Astrocyte (in vitro differentiated cells and primary cell): Measurements from ENCODE around the gene ARRB1. TPM values are rescaled to one million over a fixed set of nuclear protein-coding genes. Genes with fewer than 3 reads are reported as not detected.
A peak's percentile ranks its signal among the peaks of the same experiment; 100 is the strongest.

Source experiments
- DNase-seq: peaks from one replicate; pipeline ENCODE4 v3.0.0-alpha.2; 2010; ENCODE audit warnings: low read depth
- FAIRE-seq: peaks from 2 replicates; lab custom pipeline; 2011; peaks lifted over from hg19 to GRCh38; lab: Jason Lieb, UNC
- H2AFZ ChIP-seq: 2 replicates; pipeline ENCODE4 v1.6.0; 2012; ENCODE audit warnings: low read depth, low read length, inconsistent platforms
- H3K27ac ChIP-seq: 2 replicates; pipeline ENCODE4 v1.5.1; 2011; ENCODE audit warnings: low read depth, low read length, inconsistent platforms
- H3K27me3 ChIP-seq: 2 replicates; pipeline ENCODE4 v1.6.0; 2011; ENCODE audit warnings: low read length, inconsistent platforms; ENCODE audit not compliant: insufficient read depth
- H3K36me3 ChIP-seq: 2 replicates; pipeline ENCODE4 v1.5.1; 2011; ENCODE audit warnings: low read length, inconsistent platforms; ENCODE audit not compliant: insufficient read depth
- H3K4me1 ChIP-seq: 2 replicates; pipeline ENCODE4 v1.5.1; 2011; ENCODE audit warnings: low read length, inconsistent platforms; ENCODE audit not compliant: insufficient read depth
- H3K4me2 ChIP-seq: 2 replicates; pipeline ENCODE4 v1.6.0; 2012; ENCODE audit warnings: low read length, inconsistent platforms
- H3K4me3 ChIP-seq: 2 replicates; pipeline ENCODE4 v1.5.1; 2011; ENCODE audit warnings: low read depth, mild to moderate bottlenecking, low read length, inconsistent platforms; ENCODE audit not compliant: insufficient read depth
- H3K79me2 ChIP-seq: 2 replicates; pipeline ENCODE4 v1.6.0; 2012; ENCODE audit warnings: mild to moderate bottlenecking, low read length, inconsistent platforms; ENCODE audit not compliant: insufficient read depth
- H3K9ac ChIP-seq: 2 replicates; pipeline ENCODE4 v1.6.0; 2012; ENCODE audit warnings: mild to moderate bottlenecking, low read length, inconsistent platforms
- H3K9me3 ChIP-seq: 2 replicates; pipeline ENCODE4 v1.5.1; 2012; ENCODE audit warnings: low read depth, mild to moderate bottlenecking, low read length, inconsistent platforms; ENCODE audit not compliant: insufficient read depth
- H4K20me1 ChIP-seq: 2 replicates; pipeline ENCODE4 v1.6.0; 2012; ENCODE audit warnings: low read length, inconsistent platforms; ENCODE audit not compliant: insufficient read depth
- H3K27ac Mint-ChIP-seq: one replicate; pipeline ENCODE4 v1.8.0; 2021; ENCODE audit warnings: mild to moderate bottlenecking, mixed read lengths; ENCODE audit not compliant: unreplicated experiment
- H3K27me3 Mint-ChIP-seq: one replicate; pipeline ENCODE4 v1.8.0; 2021; ENCODE audit warnings: low read depth, mixed read lengths; ENCODE audit not compliant: unreplicated experiment
- H3K36me3 Mint-ChIP-seq: one replicate; pipeline ENCODE4 v1.8.0; 2021; ENCODE audit warnings: low read depth, mixed read lengths; ENCODE audit not compliant: unreplicated experiment
- H3K4me1 Mint-ChIP-seq: one replicate; pipeline ENCODE4 v1.8.0; 2021; ENCODE audit warnings: low read depth, mixed read lengths; ENCODE audit not compliant: unreplicated experiment
- H3K4me3 Mint-ChIP-seq: one replicate; pipeline ENCODE4 v1.8.0; 2021; ENCODE audit warnings: mild to moderate bottlenecking, moderate library complexity, mixed read lengths; ENCODE audit not compliant: unreplicated experiment
- H3K9me3 Mint-ChIP-seq: one replicate; pipeline ENCODE4 v1.8.0; 2021; ENCODE audit warnings: mild to moderate bottlenecking, mixed read lengths; ENCODE audit not compliant: unreplicated experiment
- EZH2 ChIP-seq: IDR thresholded peaks from 2 replicates; pipeline ENCODE4 v1.6.1; 2012; ENCODE audit warnings: mild to moderate bottlenecking, low read length, inconsistent platforms; ENCODE audit not compliant: insufficient read depth
- total RNA-seq: library from RNA; stranded (reverse); gene quantifications from 2 replicates; pipeline ENCODE4 v1.2.1, GENCODE V29; 2021
- TF ChIP-seq, protein P1 (sequence below): IDR thresholded peaks from 2 replicates; pipeline ENCODE4 v1.5.1; 2011; ENCODE audit warnings: low read depth, mild to moderate bottlenecking, inconsistent platforms, low read length, moderate library complexity; ENCODE audit not compliant: insufficient read depth

The ARRB1 gene
- total RNA-seq, 1 donor from 2014 or later: 28.5 TPM

GRCh38 chr11:75356613-75357012 is 5.2 kb upstream of the ARRB1 start:
- H3K4me2 ChIP-seq: no peak overlapping the region
- H4K20me1 ChIP-seq: no peaks in the 10 kb centered on the region
- H3K36me3 ChIP-seq: no peaks in the 10 kb centered on the region
- FAIRE-seq (no peak), DNase-seq (no peak)
- peaks cover 3% of the 10 kb centered on the region for H3K4me1 Mint-ChIP-seq
- H3K9me3 ChIP-seq: no peaks in the 10 kb centered on the region
- no peak overlapping the region for H3K27ac ChIP-seq
- H3K27me3 Mint-ChIP-seq: no peaks in the 10 kb centered on the region
- H3K9me3 Mint-ChIP-seq: no peaks in the 10 kb centered on the region
- H2AFZ ChIP-seq: no peak overlapping the region
- no peak overlapping the region for H3K9ac ChIP-seq
- H3K4me1 ChIP-seq: peaks cover 6% of the 10 kb centered on the region
- H3K79me2 ChIP-seq: no peaks in the 10 kb centered on the region
- no peak overlapping the region for H3K4me3 Mint-ChIP-seq
- TF ChIP-seq, protein P1, sequence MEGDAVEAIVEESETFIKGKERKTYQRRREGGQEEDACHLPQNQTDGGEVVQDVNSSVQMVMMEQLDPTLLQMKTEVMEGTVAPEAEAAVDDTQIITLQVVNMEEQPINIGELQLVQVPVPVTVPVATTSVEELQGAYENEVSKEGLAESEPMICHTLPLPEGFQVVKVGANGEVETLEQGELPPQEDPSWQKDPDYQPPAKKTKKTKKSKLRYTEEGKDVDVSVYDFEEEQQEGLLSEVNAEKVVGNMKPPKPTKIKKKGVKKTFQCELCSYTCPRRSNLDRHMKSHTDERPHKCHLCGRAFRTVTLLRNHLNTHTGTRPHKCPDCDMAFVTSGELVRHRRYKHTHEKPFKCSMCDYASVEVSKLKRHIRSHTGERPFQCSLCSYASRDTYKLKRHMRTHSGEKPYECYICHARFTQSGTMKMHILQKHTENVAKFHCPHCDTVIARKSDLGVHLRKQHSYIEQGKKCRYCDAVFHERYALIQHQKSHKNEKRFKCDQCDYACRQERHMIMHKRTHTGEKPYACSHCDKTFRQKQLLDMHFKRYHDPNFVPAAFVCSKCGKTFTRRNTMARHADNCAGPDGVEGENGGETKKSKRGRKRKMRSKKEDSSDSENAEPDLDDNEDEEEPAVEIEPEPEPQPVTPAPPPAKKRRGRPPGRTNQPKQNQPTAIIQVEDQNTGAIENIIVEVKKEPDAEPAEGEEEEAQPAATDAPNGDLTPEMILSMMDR: no peak
- H3K4me3 ChIP-seq: no peak overlapping the region
- peaks cover 2% of the 10 kb centered on the region for H3K27me3 ChIP-seq
- H3K27ac Mint-ChIP-seq: no peak overlapping the region
- no peaks in the 10 kb centered on the region for H3K36me3 Mint-ChIP-seq

- no peaks in the 10 kb centered on the region for H4K20me1 ChIP-seq
- no peaks in the 10 kb centered on the region for H3K36me3 ChIP-seq
- FAIRE-seq (no peak), DNase-seq (no peak)
- no peak overlapping the region for H3K9ac ChIP-seq
- H3K4me2 ChIP-seq: no peak overlapping the region
- H3K9me3 Mint-ChIP-seq: no peaks in the 10 kb centered on the region
- no peak overlapping the region for H2AFZ ChIP-seq
- H3K79me2 ChIP-seq: no peaks in the 10 kb centered on the region
- peaks cover 2% of the 10 kb centered on the region for H3K27me3 ChIP-seq
- H3K4me3 Mint-ChIP-seq: no peak overlapping the region
- no peaks in the 10 kb centered on the region for H3K36me3 Mint-ChIP-seq
- no peaks in the 10 kb centered on the region for H3K9me3 ChIP-seq
- H3K27me3 Mint-ChIP-seq: no peaks in the 10 kb centered on the region
- peaks cover 12% of the 10 kb centered on the region for H3K4me1 Mint-ChIP-seq
- peaks cover 13% of the 10 kb centered on the region for H3K4me1 ChIP-seq
- H3K4me3 ChIP-seq: no peak overlapping the region
- H3K27ac Mint-ChIP-seq: no peak overlapping the region
- H3K27ac ChIP-seq: no peak overlapping the region
- TF ChIP-seq, protein P1: no peak
- TF ChIP-seq EZH2: no peak
Observed at GRCh38 chr11:75355051-75355450, 3.6 kb upstream of the ARRB1 start.

DNA sequence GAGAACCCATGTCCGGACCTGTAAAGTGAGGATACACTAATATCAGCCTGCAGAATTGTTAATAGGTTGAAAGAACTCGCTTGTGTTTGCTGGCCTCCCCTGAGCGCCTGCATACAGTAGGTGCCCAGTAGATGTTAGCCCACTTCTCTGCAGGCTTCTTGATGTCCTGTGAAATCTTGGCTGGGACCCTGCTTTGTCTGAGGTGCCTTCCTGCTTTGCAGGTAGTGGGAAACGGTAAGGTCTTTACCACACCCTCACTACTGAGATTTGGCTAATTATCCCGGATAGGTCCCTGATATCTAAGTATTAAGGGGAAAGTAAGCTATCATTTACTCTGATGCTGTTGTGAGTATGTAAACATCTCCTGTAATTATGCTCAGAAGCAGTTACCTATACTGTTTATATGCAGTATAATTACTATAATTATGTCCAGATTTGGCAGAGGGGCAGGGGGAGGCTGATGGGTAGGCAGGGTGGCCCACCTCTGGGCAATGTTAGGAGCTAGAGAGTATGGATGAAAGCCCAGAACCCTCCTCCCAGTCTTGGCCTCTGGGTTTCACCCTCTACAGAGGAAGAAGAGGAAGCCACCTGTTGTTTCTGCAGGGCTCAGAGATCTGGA is 1.2 kb upstream of the ARRB1 start:
- Histone ChIP-seq H3K4me2 (peak overlapping the region; percentile 100), H3K27ac (no peak overlapping the region), H2AFZ (peak overlapping the region; percentile 96), H3K79me2 (no peaks in the 10 kb centered on the region), H3K27me3 (peaks cover 2% of the 10 kb centered on the region), H3K9ac (no peak overlapping the region), H3K36me3 (no peaks in the 10 kb centered on the region), H4K20me1 (peaks cover 6% of the 10 kb centered on the region), H3K9me3 (no peaks in the 10 kb centered on the region), H3K4me1 (peaks cover 20% of the 10 kb centered on the region), H3K4me3 (no peak overlapping the region)
- H3K27ac Mint-ChIP-seq: peak overlapping the region; percentile 80
- H3K27me3 Mint-ChIP-seq: no peaks in the 10 kb centered on the region
- H3K9me3 Mint-ChIP-seq: no peaks in the 10 kb centered on the region
- peak overlapping the region; percentile 89 for H3K4me3 Mint-ChIP-seq
- no peaks in the 10 kb centered on the region for H3K36me3 Mint-ChIP-seq
- FAIRE-seq (no peak), DNase-seq (no peak)
- TF ChIP-seq EZH2: no peak
- TF ChIP-seq, protein P1: no peak
- H3K4me1 Mint-ChIP-seq: peaks cover 23% of the 10 kb centered on the region
